Gastroesophageal sphincter (tissue), 4 donors: ENCODE measurements around the gene MYO18B. TPM values are rescaled to one million over a fixed set of nuclear protein-coding genes. Genes with fewer than 3 reads are reported as not detected.

Source experiments
- ATAC-seq: fragments of 150-250 bp; one replicate; pipeline ENCODE4 v1.9.1; 2016; ENCODE audit warnings: mild to moderate bottlenecking, moderate library complexity
- H3K27ac ChIP-seq, 4 donors: fragments of 200-600 bp; sonication (generic) in 3 of 4; 1 replicate in 3 of 4; 2 replicates in 1 of 4; pipeline ENCODE4 v1.5.1; 2016 to 2019
- H3K27me3 ChIP-seq: fragments of 200-600 bp; sonication (generic); one replicate; pipeline ENCODE4 v1.5.1; 2019
- H3K36me3 ChIP-seq, 2 donors: fragments of 200-600 bp; sonication (generic); one replicate each; pipeline ENCODE4 v1.5.1; 2019; ENCODE audit warnings: control low read depth in 1 of 2
- H3K4me1 ChIP-seq, 3 donors: fragments of 200-600 bp; sonication (generic); 1 replicate in 2 of 3; 2 replicates in 1 of 3; pipeline ENCODE4 v1.5.1; 2016 to 2019; ENCODE audit warnings: control low read depth in 2 of 3
- H3K4me3 ChIP-seq, 2 donors: fragments of 200-600 bp; sonication (generic); one replicate each; pipeline ENCODE4 v1.5.1; 2019; ENCODE audit warnings: mild to moderate bottlenecking in 1 of 2, moderate library complexity in 1 of 2
- H3K9me3 ChIP-seq, 3 donors: fragments of 200-600 bp; sonication (generic); one replicate each; pipeline ENCODE4 v1.5.1; 2017 to 2019; ENCODE audit warnings: control low read depth in 2 of 3
- EP300 ChIP-seq: sonication (generic); formaldehyde crosslinking; IDR thresholded peaks from one replicate; pipeline ENCODE4 v1.6.1; 2017; ENCODE audit warnings: antibody characterized with exemption, mild to moderate bottlenecking
- POLR2A ChIP-seq, 2 donors: fragments of 450-650 bp; IDR thresholded peaks; one replicate each; pipeline ENCODE4 v1.6.1; 2017; ENCODE audit warnings: antibody characterized with exemption in 2 of 2, mild to moderate bottlenecking in 2 of 2, moderate library complexity in 1 of 2
- POLR2AphosphoS5 ChIP-seq: sonication (generic); formaldehyde crosslinking; IDR thresholded peaks from one replicate; pipeline ENCODE4 v1.6.1; 2017; ENCODE audit warnings: antibody characterized with exemption
- WGBS, 2 donors: methylation state at CpG; one replicate each; pipeline ENCODE4 v1.1.5; 2018; ENCODE audit warnings: low coverage in 1 of 2; 5-methylcytosine and 5-hydroxymethylcytosine counted together
- total RNA-seq, 4 donors: library from RNA; depleted of rRNA; stranded (reverse); fragments of >200 nt; gene quantifications; one replicate each; pipeline ENCODE4 v1.1.0, GENCODE V29; 2016
- TF ChIP-seq, protein P1 (sequence below), 4 experiments: fragments of 200-600 bp in 2 of 4; fragments of 450-650 bp in 2 of 4; sonication (generic) in 1 of 4; IDR thresholded peaks; one replicate each; pipeline ENCODE4 v1.5.1; 2017 to 2019; ENCODE audit warnings: antibody characterized with exemption in 4 of 4, mild to moderate bottlenecking in 2 of 4, moderate library complexity in 2 of 4

MYO18B gene
- total RNA-seq, 4 donors from 2014 or later = 0.19 to 6.9 (median 1.4) TPM; not detected in 1

DNA sequence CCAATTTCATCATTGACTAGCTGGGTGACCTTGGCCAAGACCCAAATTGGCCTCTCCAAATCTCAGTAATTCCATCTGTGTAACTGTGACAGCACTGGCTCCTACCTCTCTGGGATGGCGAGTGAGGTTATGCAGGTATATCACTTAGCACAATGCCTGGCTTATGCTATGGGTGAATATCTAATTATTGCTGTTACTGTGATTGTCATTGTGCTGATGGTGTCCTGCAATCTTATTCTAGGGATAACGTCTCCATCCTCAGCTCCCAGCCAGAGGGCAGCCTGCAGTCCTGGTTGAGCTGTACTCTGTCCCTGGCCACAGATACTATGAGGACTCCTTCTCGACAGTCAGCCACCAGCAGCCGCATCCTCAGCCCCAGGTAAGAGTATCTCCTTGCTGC, 262.5 kb downstream of the MYO18B start:
- Histone ChIP-seq H3K27me3 (peaks cover 50% of the 10 kb centered on the region), H3K27ac (no peak overlapping the region), H3K9me3 (peaks cover 0 to 18% (median 0%) of the 10 kb centered on the region in 3 donors), H3K4me1 (no peaks in the 10 kb centered on the region), H3K36me3 (no peaks in the 10 kb centered on the region), H3K4me3 (no peak overlapping the region)
- no peak for TF ChIP-seq POLR2A (IDR thresholded peaks at IDR 0.05)
- TF ChIP-seq, protein P1, sequence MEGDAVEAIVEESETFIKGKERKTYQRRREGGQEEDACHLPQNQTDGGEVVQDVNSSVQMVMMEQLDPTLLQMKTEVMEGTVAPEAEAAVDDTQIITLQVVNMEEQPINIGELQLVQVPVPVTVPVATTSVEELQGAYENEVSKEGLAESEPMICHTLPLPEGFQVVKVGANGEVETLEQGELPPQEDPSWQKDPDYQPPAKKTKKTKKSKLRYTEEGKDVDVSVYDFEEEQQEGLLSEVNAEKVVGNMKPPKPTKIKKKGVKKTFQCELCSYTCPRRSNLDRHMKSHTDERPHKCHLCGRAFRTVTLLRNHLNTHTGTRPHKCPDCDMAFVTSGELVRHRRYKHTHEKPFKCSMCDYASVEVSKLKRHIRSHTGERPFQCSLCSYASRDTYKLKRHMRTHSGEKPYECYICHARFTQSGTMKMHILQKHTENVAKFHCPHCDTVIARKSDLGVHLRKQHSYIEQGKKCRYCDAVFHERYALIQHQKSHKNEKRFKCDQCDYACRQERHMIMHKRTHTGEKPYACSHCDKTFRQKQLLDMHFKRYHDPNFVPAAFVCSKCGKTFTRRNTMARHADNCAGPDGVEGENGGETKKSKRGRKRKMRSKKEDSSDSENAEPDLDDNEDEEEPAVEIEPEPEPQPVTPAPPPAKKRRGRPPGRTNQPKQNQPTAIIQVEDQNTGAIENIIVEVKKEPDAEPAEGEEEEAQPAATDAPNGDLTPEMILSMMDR (IDR thresholded peaks at IDR 0.05) = no peak
- 86 to 100% methylated on average over 3 to 4 of the region's 4 CpGs for WGBS, 2 donors
- no peak for ATAC-seq

DNA sequence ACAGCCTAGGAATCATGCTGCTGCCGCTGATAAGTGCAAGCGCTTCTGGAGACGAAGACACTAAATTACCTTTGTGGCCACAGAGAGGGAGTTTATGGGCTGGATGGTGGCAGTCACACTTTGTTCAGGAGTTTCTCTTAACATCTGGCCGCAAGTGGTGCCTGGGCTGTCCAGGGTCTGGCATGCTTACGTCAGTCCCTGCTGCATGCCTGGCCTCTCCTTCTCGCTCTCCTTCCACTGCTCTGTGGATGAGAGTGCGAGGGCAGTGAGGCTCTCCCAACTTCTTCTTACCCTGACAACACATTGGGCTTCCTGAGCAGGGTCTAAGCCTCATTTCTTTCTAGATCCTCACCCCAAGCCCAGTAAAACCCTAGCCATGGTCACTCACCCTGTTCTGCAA, 266.6 kb downstream of the MYO18B start:
- no peak for ATAC-seq
- WGBS, 2 donors = 48 to 77% methylated on average over 4 to 7 of the region's 7 CpGs

DNA sequence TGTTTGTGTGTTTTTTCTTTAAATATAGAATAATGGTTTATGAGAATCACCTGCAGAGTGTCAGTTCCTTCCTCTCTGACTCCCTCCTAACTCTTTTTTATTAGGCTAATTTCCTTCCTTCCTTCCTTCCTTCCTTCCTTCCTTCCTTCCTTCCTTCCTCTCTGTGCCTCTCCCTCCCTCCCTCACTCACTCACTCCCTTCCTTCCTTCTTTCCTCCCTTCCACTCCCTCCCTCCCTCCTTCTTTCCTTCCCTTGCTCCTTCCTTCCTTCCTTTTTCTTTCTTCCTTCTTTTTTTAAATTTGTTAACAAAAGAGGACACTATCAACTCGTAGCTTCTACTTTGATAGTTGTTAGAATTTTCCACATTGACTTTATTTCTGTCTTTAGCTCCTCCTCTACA, 274.9 kb downstream of the MYO18B start:
- Histone ChIP-seq H3K27me3 (peaks cover 34% of the 10 kb centered on the region), H3K4me3 (no peak overlapping the region), H3K27ac (no peak overlapping the region), H3K4me1 (no peaks in the 10 kb centered on the region), H3K36me3 (no peaks in the 10 kb centered on the region), H3K9me3 (no peaks in the 10 kb centered on the region)
- no peak for ATAC-seq
- no peak for TF ChIP-seq EP300
- TF ChIP-seq POLR2A (IDR thresholded peaks at IDR 0.05) = no peak
- TF ChIP-seq POLR2AphosphoS5 = no peak
- TF ChIP-seq, protein P1 (IDR thresholded peaks at IDR 0.05) = no peak
- 24 to 40% methylated on average over 1 of the region's 1 CpG for WGBS, 2 donors

More for the DNA sequence above, 266.6 kb downstream of the MYO18B start:
- Histone ChIP-seq H3K4me3 (no peak overlapping the region), H3K27ac (no peak overlapping the region), H3K27me3 (peaks cover 39% of the 10 kb centered on the region), H3K4me1 (no peaks in the 10 kb centered on the region), H3K36me3 (no peaks in the 10 kb centered on the region), H3K9me3 (peaks cover 0 to 11% (median 0%) of the 10 kb centered on the region in 3 donors)
- TF ChIP-seq POLR2AphosphoS5 (no peak), POLR2A (IDR thresholded peaks at IDR 0.05) (no peak), EP300 (no peak)
- TF ChIP-seq, protein P1 (IDR thresholded peaks at IDR 0.05) = no peak

DNA sequence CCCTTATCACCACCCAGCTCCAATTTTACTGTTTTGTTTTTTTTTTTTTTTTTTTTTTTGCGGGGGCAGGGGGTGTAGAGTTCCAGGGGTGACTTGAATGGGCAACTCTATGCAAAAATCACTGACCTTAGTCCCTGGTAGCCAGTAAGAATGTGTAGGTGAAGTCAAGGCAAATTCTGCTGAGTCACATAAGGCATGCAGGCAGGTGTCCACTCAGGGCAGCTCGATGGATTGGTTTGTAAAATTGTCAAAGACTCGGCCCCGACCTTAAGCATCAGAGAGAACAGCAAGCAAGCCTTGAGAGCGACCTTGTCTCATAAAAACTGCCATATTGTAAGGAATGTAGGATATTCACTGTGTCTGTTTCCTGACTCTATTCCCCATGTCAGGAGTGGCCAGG, 275.9 kb downstream of the MYO18B start:
- H3K9me3 ChIP-seq = no peaks in the 10 kb centered on the region

DNA sequence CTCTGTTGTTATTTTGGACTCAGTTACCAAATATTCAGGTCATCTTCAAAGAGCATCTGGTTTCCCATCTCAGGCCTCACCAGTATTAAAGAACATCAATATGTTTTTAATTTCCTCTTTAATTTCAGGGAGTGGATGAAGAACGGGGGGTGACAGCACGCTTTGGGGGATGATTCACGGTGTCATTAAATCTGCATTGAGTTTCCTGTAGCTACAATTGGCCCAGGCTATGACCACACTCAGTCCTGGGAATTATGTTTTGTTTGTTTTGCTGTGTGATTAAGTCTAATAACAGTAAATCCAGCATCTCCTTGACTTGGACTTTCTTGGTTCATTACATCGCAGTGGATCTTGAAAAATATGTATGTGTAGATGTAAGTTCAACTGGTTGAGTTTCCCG, 277.6 kb downstream of the MYO18B start:
- H3K4me1 ChIP-seq = no peaks in the 10 kb centered on the region
- no peak overlapping the region for H3K27ac ChIP-seq
- no peaks in the 10 kb centered on the region for H3K36me3 ChIP-seq
- peaks cover 0 to 4% (median 0%) of the 10 kb centered on the region in 3 donors for H3K9me3 ChIP-seq
- no peak for ATAC-seq
- WGBS, 2 donors = 58 to 66% methylated on average over 5 of the region's 5 CpGs
- peaks cover 37% of the 10 kb centered on the region for H3K27me3 ChIP-seq
- no peak for TF ChIP-seq EP300
- no peak for TF ChIP-seq POLR2A (IDR thresholded peaks at IDR 0.05)
- TF ChIP-seq, protein P1 (IDR thresholded peaks at IDR 0.05) = no peak
- no peak for TF ChIP-seq POLR2AphosphoS5
- no peak overlapping the region for H3K4me3 ChIP-seq

More for the DNA sequence above, 275.9 kb downstream of the MYO18B start:
- ATAC-seq = no peak
- no peak overlapping the region for H3K27ac ChIP-seq
- no peak overlapping the region for H3K4me3 ChIP-seq
- 0 to 62% methylated on average over 1 to 2 of the region's 5 CpGs for WGBS, 2 donors
- TF ChIP-seq POLR2AphosphoS5 (no peak), POLR2A (IDR thresholded peaks at IDR 0.05) (no peak), EP300 (no peak)
- H3K4me1 ChIP-seq = no peaks in the 10 kb centered on the region
- H3K36me3 ChIP-seq = no peaks in the 10 kb centered on the region
- peaks cover 34% of the 10 kb centered on the region for H3K27me3 ChIP-seq
